Lower leg skin (tissue), 3 donors: ENCODE measurements around the gene LCP1.

Experiments
- POLR2A ChIP-seq, 2 donors: fragments of 450-650 bp; IDR thresholded peaks; one replicate each; pipeline ENCODE4 v1.6.1; 2016 to 2017; ENCODE audit warnings: antibody characterized with exemption in 2 of 2, mild to moderate bottlenecking in 1 of 2, moderate library complexity in 1 of 2
- TF ChIP-seq, protein P1 (sequence below), 3 donors: fragments of 450-650 bp; IDR thresholded peaks; one replicate each; pipeline ENCODE4 v1.5.1; 2016; ENCODE audit warnings: antibody characterized with exemption in 3 of 3, mild to moderate bottlenecking in 3 of 3, moderate library complexity in 2 of 3

DNA sequence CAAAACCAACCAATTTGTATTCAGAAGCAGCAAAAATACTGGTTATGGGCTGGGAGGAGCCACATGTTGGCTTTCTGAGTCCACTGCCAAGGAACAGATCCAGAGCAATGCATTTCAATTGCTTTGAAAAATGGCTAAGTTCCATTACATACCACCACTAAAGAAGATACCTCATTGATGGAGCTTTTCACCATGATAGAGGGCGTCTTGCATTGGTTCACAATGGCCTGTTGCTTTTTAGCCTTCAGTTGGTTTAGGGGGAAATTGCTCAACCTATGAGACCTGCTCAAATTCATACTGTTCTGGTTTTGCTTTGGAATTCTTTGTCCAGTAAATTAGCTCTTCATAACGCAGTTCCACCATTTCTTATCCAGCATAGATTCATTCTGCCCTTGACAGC is 55.9 kb downstream of the LCP1 start:
- TF ChIP-seq POLR2A (IDR thresholded peaks at IDR 0.05): no peak
- TF ChIP-seq, protein P1, sequence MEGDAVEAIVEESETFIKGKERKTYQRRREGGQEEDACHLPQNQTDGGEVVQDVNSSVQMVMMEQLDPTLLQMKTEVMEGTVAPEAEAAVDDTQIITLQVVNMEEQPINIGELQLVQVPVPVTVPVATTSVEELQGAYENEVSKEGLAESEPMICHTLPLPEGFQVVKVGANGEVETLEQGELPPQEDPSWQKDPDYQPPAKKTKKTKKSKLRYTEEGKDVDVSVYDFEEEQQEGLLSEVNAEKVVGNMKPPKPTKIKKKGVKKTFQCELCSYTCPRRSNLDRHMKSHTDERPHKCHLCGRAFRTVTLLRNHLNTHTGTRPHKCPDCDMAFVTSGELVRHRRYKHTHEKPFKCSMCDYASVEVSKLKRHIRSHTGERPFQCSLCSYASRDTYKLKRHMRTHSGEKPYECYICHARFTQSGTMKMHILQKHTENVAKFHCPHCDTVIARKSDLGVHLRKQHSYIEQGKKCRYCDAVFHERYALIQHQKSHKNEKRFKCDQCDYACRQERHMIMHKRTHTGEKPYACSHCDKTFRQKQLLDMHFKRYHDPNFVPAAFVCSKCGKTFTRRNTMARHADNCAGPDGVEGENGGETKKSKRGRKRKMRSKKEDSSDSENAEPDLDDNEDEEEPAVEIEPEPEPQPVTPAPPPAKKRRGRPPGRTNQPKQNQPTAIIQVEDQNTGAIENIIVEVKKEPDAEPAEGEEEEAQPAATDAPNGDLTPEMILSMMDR (IDR thresholded peaks at IDR 0.05): no peak
